ENCODE measurements around the gene CIAO3. TPM values are rescaled to one million over a fixed set of nuclear protein-coding genes. Genes with fewer than 3 reads are reported as not detected.

Gene CIAO3
- total and polyA plus RNA-seq, 10 of the 15 experiments (the other 5 are each of a cell fraction or from before 2014, with no cell fraction given) = 1.4 to 37.5 (median 30.8) TPM

- H2AFZ ChIP-seq (ENCODE audit: control insufficient read depth, low read depth, low read length) = no peak overlapping the region
- TF ChIP-seq SMARCA5 (IDR thresholded peaks at IDR 0.05) = no peak
- no peak for TF ChIP-seq FOS (IDR thresholded peaks at IDR 0.05; ENCODE audit: borderline replicate concordance, extremely low read depth, insufficient read length)
- TF ChIP-seq PAX8 (IDR thresholded peaks at IDR 0.05) = no peak
- TF ChIP-seq ZNF384 (IDR thresholded peaks at IDR 0.05; ENCODE audit: borderline replicate concordance, low read depth, low read length) = no peak
- no peak for TF ChIP-seq TAF1 (IDR thresholded peaks at IDR 0.05; ENCODE audit: borderline replicate concordance, low read depth, low read length)
- no peak for TF ChIP-seq ATF7 (IDR thresholded peaks at IDR 0.05; ENCODE audit: low read depth)
- TF ChIP-seq HSF1 (IDR thresholded peaks at IDR 0.05; ENCODE audit: low read depth, low read length) = no peak
- no peak for TF ChIP-seq NR2C2 (IDR thresholded peaks at IDR 0.05; ENCODE audit: borderline replicate concordance, control insufficient read depth, insufficient read length, low read depth)
- no peak for TF ChIP-seq HDAC2 (IDR thresholded peaks at IDR 0.05)
- no peak for TF ChIP-seq POU2F2 (IDR thresholded peaks at IDR 0.05; ENCODE audit: borderline replicate concordance, low read depth, low read length)
- ChIA-PET RAD21 (ENCODE audit: unreplicated experiment) (no interaction called here), SMC1A (ENCODE audit: uncharacterized antibody, unreplicated experiment) (no interaction called here), POLR2A (interaction anchor here (0.5 to 3.4 kb wide), 2 partner anchors 22 to 731 kb away, joined by 5 to 16 read pairs; partner anchors contain the start of gene ANTKMT), CTCF (interaction anchor here (0.6 to 2.3 kb wide), 2 partner anchors 29 to 978 kb away, joined by 3 to 16 read pairs; no protein-coding TSS in a partner anchor)
- no peaks in the 10 kb centered on the region for H3K36me3 ChIP-seq (ENCODE audit: control insufficient read depth in 2 of 2, insufficient read depth in 2 of 2, low read length in 1 of 2)
- intact Hi-C loops (cut with micrococcal nuclease; ENCODE audit: unreplicated experiment) (loop anchor here (2.0 to 5.0 kb wide), 2 partner anchors 21 to 45 kb away; partner anchors contain the start of genes ANTKMT, CHTF18 and RPUSD1), in situ Hi-C loops (cut with MboI) (loop anchor here (5.0 kb wide), 1 partner anchor 45 kb away; the partner anchor contains the start of genes CHTF18 and RPUSD1)
- ATAC-seq (no peak), FAIRE-seq (no peak), DNase-seq (ENCODE audit: low read depth, low spot score) (no peak)
- 87% methylated on average over 15 of the region's 15 CpGs for WGBS (ENCODE audit: insufficient coverage, insufficient replicate concordance, low lambda C conversion rate, missing lambda C conversion rate)
- no peaks in the 10 kb centered on the region for H3K9me3 ChIP-seq (replicated peaks; ENCODE audit: control insufficient read depth, insufficient read depth, low read length)
- H3K4me2 ChIP-seq (ENCODE audit: control insufficient read depth, insufficient read depth) = no peak overlapping the region
- peaks cover 16% of the 10 kb centered on the region for H3K79me2 ChIP-seq (ENCODE audit: control insufficient read depth, insufficient read depth, low read length)
- H3K27me3 ChIP-seq (replicated peaks in 1 of 2; ENCODE audit: control insufficient read depth in 2 of 2, insufficient read depth in 2 of 2, low read length in 1 of 2) = no peaks in the 10 kb centered on the region
- H3K4me3 ChIP-seq = no peak overlapping the region
- peaks cover 16% of the 10 kb centered on the region for H3K4me1 ChIP-seq (ENCODE audit: control insufficient read depth, insufficient read depth, low read length)
- H3K27ac ChIP-seq (ENCODE audit: control insufficient read depth, insufficient read depth) = no peak overlapping the region
- H3K9ac ChIP-seq (ENCODE audit: control insufficient read depth, insufficient read depth, low read length) = no peak overlapping the region
- H4K20me1 ChIP-seq (ENCODE audit: control insufficient read depth, insufficient read depth) = no peaks in the 10 kb centered on the region
- no TSS peak for BruUV-seq (replicated peaks)
Observed at GRCh38 chr16:741986-742629, 1.3 kb upstream of the CIAO3 start.

Data from GM12878 (cell line).